ENCODE measurements around the gene SYNE1. TPM values are rescaled to one million over a fixed set of nuclear protein-coding genes. Genes with fewer than 3 reads are reported as not detected.

SYNE1 gene
- total RNA-seq, 1 experiment from 2014 or later: 6.5 TPM

DNA sequence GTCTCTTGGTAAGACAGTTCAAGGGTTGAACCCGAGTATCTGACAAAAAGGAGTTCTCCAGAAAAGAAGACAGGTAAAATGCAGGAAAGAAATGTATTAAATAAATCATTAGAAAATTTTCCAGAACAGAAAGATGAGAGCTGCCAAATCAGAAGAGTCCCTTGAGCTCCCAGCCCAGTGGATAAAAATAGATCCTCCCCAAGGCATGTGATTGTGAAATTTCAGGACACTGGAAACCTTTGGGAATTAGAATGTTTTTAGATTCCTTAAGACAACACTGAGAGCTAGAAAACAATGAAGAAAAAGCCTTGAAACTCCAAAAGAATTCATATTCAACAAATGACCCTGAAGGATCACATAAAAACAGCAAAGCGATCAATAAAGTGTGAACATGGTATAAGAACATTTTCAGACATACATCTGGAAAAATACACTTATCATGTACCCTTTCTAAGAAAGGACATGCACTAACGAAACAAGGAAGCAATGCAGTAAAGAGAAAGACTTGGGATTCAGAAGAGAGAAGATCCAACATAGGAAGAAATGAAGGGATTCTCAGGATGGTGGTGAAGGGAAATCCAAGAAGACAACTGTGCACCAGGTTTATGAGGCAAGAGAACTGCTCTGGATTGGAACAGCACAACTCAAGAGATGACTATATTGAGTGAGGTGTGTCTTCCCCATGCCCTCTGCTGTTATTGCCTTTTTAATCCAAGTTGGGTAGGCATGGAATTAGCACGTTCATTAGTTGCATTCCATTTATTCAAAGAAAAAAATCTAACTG is 390.4 kb downstream of the SYNE1 start (continued):
- TF ChIP-seq, protein P1, sequence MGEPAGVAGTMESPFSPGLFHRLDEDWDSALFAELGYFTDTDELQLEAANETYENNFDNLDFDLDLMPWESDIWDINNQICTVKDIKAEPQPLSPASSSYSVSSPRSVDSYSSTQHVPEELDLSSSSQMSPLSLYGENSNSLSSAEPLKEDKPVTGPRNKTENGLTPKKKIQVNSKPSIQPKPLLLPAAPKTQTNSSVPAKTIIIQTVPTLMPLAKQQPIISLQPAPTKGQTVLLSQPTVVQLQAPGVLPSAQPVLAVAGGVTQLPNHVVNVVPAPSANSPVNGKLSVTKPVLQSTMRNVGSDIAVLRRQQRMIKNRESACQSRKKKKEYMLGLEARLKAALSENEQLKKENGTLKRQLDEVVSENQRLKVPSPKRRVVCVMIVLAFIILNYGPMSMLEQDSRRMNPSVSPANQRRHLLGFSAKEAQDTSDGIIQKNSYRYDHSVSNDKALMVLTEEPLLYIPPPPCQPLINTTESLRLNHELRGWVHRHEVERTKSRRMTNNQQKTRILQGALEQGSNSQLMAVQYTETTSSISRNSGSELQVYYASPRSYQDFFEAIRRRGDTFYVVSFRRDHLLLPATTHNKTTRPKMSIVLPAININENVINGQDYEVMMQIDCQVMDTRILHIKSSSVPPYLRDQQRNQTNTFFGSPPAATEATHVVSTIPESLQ (CRISPR knock-in tag; IDR thresholded peaks at IDR 0.05): no peak
- TF ChIP-seq ATF3 (CRISPR knock-in tag; conservative IDR thresholded peaks at IDR 0.05) (no peak), ZNF281 (CRISPR knock-in tag; IDR thresholded peaks at IDR 0.05) (no peak), ZNF219 (CRISPR knock-in tag; IDR thresholded peaks at IDR 0.05; ENCODE audit: borderline replicate concordance) (no peak), TCF7 (CRISPR knock-in tag; IDR thresholded peaks at IDR 0.05; ENCODE audit: low read depth) (no peak), MYBL2 (CRISPR knock-in tag; IDR thresholded peaks at IDR 0.05) (no peak), ZMAT4 (CRISPR knock-in tag; IDR thresholded peaks at IDR 0.05) (no peak), ZNF121 (CRISPR knock-in tag; IDR thresholded peaks at IDR 0.05) (no peak), IRF2 (CRISPR knock-in tag; IDR thresholded peaks at IDR 0.05; ENCODE audit: borderline replicate concordance, low read depth) (no peak), JAZF1 (CRISPR knock-in tag; IDR thresholded peaks at IDR 0.05) (no peak), GTF2I (CRISPR knock-in tag; conservative IDR thresholded peaks at IDR 0.05) (no peak)

- ChIA-PET POLR2A (no interaction called here), CTCF (interaction anchor here (1.2 kb wide), 1 partner anchor 112 kb away, joined by 3 read pairs; no protein-coding TSS in a partner anchor)
- Mint-ChIP-seq H3K27me3 (ENCODE audit: low read depth) (no peaks in the 10 kb centered on the region), H3K27ac (no peak overlapping the region), H3K36me3 (no peaks in the 10 kb centered on the region), H3K9me3 (no peaks in the 10 kb centered on the region), H3K4me3 (no peak overlapping the region), H3K4me1 (peaks cover 10% of the 10 kb centered on the region)
- ATAC-seq (no peak), DNase-seq (ENCODE audit: low spot score) (no peak)
- TF ChIP-seq TP53 (CRISPR knock-in tag; IDR thresholded peaks at IDR 0.05) (no peak), CREM (CRISPR knock-in tag; IDR thresholded peaks at IDR 0.05) (no peak)
Observed at GRCh38 chr6:152244998-152245630, 392.0 kb downstream of the SYNE1 start.

DNA sequence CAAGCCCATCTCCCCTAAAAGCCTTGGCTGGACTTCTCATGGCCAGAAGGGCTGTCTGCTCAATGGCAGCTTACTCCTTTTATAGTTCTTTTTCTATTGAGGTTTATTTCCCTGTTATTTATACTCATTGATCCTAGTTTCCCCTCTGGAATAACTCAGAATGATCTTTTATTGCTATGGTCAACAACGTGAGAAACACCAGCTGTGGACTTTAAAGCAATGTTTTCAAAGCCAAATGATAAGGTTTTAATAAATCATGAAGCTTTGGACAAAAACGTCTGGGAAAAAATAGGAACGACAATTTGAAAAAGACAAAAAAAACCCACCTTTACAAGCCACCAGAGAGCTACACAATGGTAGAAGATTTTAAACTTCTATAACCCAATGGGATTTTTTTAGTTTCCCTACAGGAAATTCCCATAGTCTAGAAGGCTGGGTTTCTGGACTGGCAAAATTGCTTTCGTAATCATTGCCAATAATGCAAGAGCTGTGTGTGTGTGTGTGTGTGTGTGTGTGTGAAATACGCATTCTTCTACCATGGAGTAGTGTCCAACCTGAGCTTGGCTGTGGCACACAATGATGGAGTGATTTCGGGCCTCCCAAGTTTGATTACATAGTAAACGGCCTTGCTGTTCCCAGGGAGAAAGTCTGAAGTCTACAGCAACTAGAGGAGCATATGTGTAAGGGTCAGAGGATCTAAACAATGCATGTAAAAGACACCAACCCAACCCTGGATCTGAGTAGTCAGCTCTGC is 396.0 kb downstream of the SYNE1 start:
- Mint-ChIP-seq H3K27me3 (ENCODE audit: low read depth) (no peaks in the 10 kb centered on the region), H3K4me1 (peaks cover 10% of the 10 kb centered on the region), H3K27ac (no peak overlapping the region), H3K4me3 (no peak overlapping the region), H3K36me3 (no peaks in the 10 kb centered on the region), H3K9me3 (no peaks in the 10 kb centered on the region)
- DNase-seq (ENCODE audit: low spot score) (no peak), ATAC-seq (no peak)
- ChIA-PET CTCF (interaction anchor here (0.7 kb wide), 1 partner anchor 116 kb away, joined by 3 read pairs; no protein-coding TSS in a partner anchor), POLR2A (no interaction called here)
- TF ChIP-seq PRRX2 (CRISPR knock-in tag; IDR thresholded peaks at IDR 0.05) (no peak), RELA (CRISPR knock-in tag; IDR thresholded peaks at IDR 0.05; ENCODE audit: borderline replicate concordance) (no peak), ZNF232 (CRISPR knock-in tag; IDR thresholded peaks at IDR 0.05) (no peak), SP1 (CRISPR knock-in tag; conservative IDR thresholded peaks at IDR 0.05) (no peak), NFYB (CRISPR knock-in tag; conservative IDR thresholded peaks at IDR 0.05; ENCODE audit: low read depth) (no peak), CREB1 (CRISPR knock-in tag; IDR thresholded peaks at IDR 0.05) (no peak), AFF4 (CRISPR knock-in tag; IDR thresholded peaks at IDR 0.05; ENCODE audit: borderline replicate concordance) (no peak), KAT7 (CRISPR knock-in tag; IDR thresholded peaks at IDR 0.05; ENCODE audit: borderline replicate concordance) (no peak)
- TF ChIP-seq, protein P2, sequence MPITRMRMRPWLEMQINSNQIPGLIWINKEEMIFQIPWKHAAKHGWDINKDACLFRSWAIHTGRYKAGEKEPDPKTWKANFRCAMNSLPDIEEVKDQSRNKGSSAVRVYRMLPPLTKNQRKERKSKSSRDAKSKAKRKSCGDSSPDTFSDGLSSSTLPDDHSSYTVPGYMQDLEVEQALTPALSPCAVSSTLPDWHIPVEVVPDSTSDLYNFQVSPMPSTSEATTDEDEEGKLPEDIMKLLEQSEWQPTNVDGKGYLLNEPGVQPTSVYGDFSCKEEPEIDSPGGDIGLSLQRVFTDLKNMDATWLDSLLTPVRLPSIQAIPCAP (CRISPR knock-in tag; IDR thresholded peaks at IDR 0.05): no peak

All from WTC11 (cell line).